GM19025 (cell line): ENCODE results near the gene CDKN2B.
A peak's percentile ranks its signal among the peaks of the same experiment; 100 is the strongest.

Source experiments
- ATAC-seq: cut with Tn5 transposase; IDR thresholded peaks from one replicate; pipeline ENCODE4 v1.9.1; 2021; ENCODE audit warnings: mild to moderate bottlenecking, low read depth, moderate library complexity; ENCODE audit not compliant: unreplicated experiment

Gene CDKN2B

GRCh38 chr9:21995666-21996398 is 13.3 kb downstream of the CDKN2B start:
- ATAC-seq: no peak

- peak; percentile 67 for ATAC-seq
These were observed 14.0 kb downstream of the CDKN2B start for GRCh38 chr9:21995006-21995665.

- peak; percentile 40 for ATAC-seq
These were observed 14.5 kb downstream of the CDKN2B start, which contains the start of gene CDKN2B-AS1 for GRCh38 chr9:21994556-21995005. Gene CDKN2B-AS1 (plus strand): TSS chr9:21994791.

GRCh38 chr9:21993893-21994555 is 15.1 kb downstream of the CDKN2B start, which contains the start of gene CDKN2A:
Gene CDKN2A (minus strand): TSS chr9:21994392.
- peak; percentile 38 for ATAC-seq

- no peak for ATAC-seq
These were observed 16.1 kb downstream of the CDKN2B start for GRCh38 chr9:21993007-21993406.

- no peak for ATAC-seq
These were observed 17.8 kb downstream of the CDKN2B start for GRCh38 chr9:21991072-21991959.

GRCh38 chr9:21989440-21990189 is 19.5 kb downstream of the CDKN2B start:
- no peak for ATAC-seq

- ATAC-seq: no peak
These were observed 20.8 kb downstream of the CDKN2B start for GRCh38 chr9:21988056-21988990.

- ATAC-seq: no peak
These were observed 23.0 kb downstream of the CDKN2B start for GRCh38 chr9:21985964-21986667.

GRCh38 chr9:21984101-21984500 is 25.0 kb downstream of the CDKN2B start:
- no peak for ATAC-seq

- ATAC-seq: no peak
These were observed 25.6 kb downstream of the CDKN2B start for GRCh38 chr9:21983561-21983935.

- no peak for ATAC-seq
These were observed 26.1 kb downstream of the CDKN2B start for GRCh38 chr9:21982861-21983560.

- ATAC-seq: no peak
These were observed 26.7 kb downstream of the CDKN2B start for GRCh38 chr9:21982391-21982790.

GRCh38 chr9:21976334-21976875 is 32.7 kb downstream of the CDKN2B start:
- ATAC-seq: no peak

- peak; percentile 60 for ATAC-seq
These were observed 34.2 kb downstream of the CDKN2B start for GRCh38 chr9:21974722-21975409.

GRCh38 chr9:21974343-21974721 is 34.8 kb downstream of the CDKN2B start:
- ATAC-seq: no peak

GRCh38 chr9:21972361-21972760 is 36.7 kb downstream of the CDKN2B start:
- ATAC-seq: no peak
